ENCODE results near the gene SCAMP4. TPM values are rescaled to one million over a fixed set of nuclear protein-coding genes. Genes with fewer than 3 reads are reported as not detected.

Gene SCAMP4
- total and polyA plus RNA-seq, 7 experiments from 2014 or later: 11.8 to 35.5 (median 19.7) TPM

- Mint-ChIP-seq H3K27ac (peak overlapping the region; percentile 15 to 84 (median 67)), H3K36me3 (peaks cover 0 to 9% (median 0%) of the 10 kb centered on the region in 5 donors), H3K9me3 (no peaks in the 10 kb centered on the region), H3K4me1 (peaks cover 21 to 60% (median 37%) of the 10 kb centered on the region in 7 donors), H3K27me3 (no peaks in the 10 kb centered on the region), H3K4me3 (peak overlapping the region in 6 of 10 donors; percentile 12 to 55 (median 35))
- intact Hi-C loops (cut with micrococcal nuclease): no loop called here
- Histone ChIP-seq H3K4me3 (ENCODE audit: low read length) (no peak overlapping the region), H3K36me3 (ENCODE audit: control insufficient read depth in 2 of 3, insufficient read depth in 3 of 3, low read length in 3 of 3) (peaks cover 0 to 27% (median 0%) of the 10 kb centered on the region in 3 experiments), H3K27ac (ENCODE audit: low read depth, low read length) (no peak overlapping the region), H3K9me3 (ENCODE audit: control insufficient read depth in 2 of 3, low read length in 3 of 3) (no peaks in the 10 kb centered on the region), H3K27me3 (ENCODE audit: control insufficient read depth in 2 of 2, insufficient read depth in 2 of 2, low read length in 2 of 2) (no peaks in the 10 kb centered on the region), H3K4me1 (ENCODE audit: control insufficient read depth in 2 of 2, insufficient read depth in 2 of 2, low read length in 2 of 2) (peaks cover 14 to 19% of the 10 kb centered on the region in 2 donors)
- DNase-seq (peak in 5 of 9 donors; percentile 23 to 40 (median 29)), ATAC-seq (no peak)
- POLR2A ChIA-PET: interaction anchor here (0.6 to 0.7 kb wide), 4 partner anchors 73 to 1622 kb away, joined by 3 to 4 read pairs (median 3); no protein-coding TSS in a partner anchor
- CTCF ChIA-PET: interaction anchor here (0.6 to 0.9 kb wide), 3 partner anchors 21 to 585 kb away, joined by 3 read pairs; no protein-coding TSS in a partner anchor
Observed at GRCh38 chr19:1945899-1946298, 40.7 kb downstream of the SCAMP4 start.

GRCh38 chr19:1947651-1948209 lies 42.5 kb downstream of the SCAMP4 start:
- Histone ChIP-seq H3K27ac (ENCODE audit: low read depth, low read length) (no peak overlapping the region), H3K4me1 (ENCODE audit: control insufficient read depth in 2 of 2, insufficient read depth in 2 of 2, low read length in 2 of 2) (peaks cover 14 to 19% of the 10 kb centered on the region in 2 donors), H3K9me3 (ENCODE audit: control insufficient read depth in 2 of 3, low read length in 3 of 3) (no peaks in the 10 kb centered on the region), H3K4me3 (ENCODE audit: low read length) (no peak overlapping the region), H3K27me3 (ENCODE audit: control insufficient read depth in 2 of 2, insufficient read depth in 2 of 2, low read length in 2 of 2) (no peaks in the 10 kb centered on the region), H3K36me3 (ENCODE audit: control insufficient read depth in 2 of 3, insufficient read depth in 3 of 3, low read length in 3 of 3) (peaks cover 0 to 26% (median 0%) of the 10 kb centered on the region in 3 experiments)
- DNase-seq (no peak), ATAC-seq (peak; percentile 10)
- H3K4me1 Mint-ChIP-seq: peaks cover 19 to 69% (median 41%) of the 10 kb centered on the region in 7 donors
- H3K4me3 Mint-ChIP-seq: no peak overlapping the region
- no peak overlapping the region for H3K27ac Mint-ChIP-seq
- peaks cover 0 to 9% (median 0%) of the 10 kb centered on the region in 5 donors for H3K36me3 Mint-ChIP-seq
- POLR2A ChIA-PET: no interaction called here
- CTCF ChIA-PET: no interaction called here
- no peaks in the 10 kb centered on the region for H3K27me3 Mint-ChIP-seq
- no peaks in the 10 kb centered on the region for H3K9me3 Mint-ChIP-seq
- intact Hi-C loops (cut with micrococcal nuclease): no loop called here

- Histone ChIP-seq H3K36me3 (ENCODE audit: control insufficient read depth in 2 of 3, insufficient read depth in 3 of 3, low read length in 3 of 3) (peaks cover 0 to 37% (median 0%) of the 10 kb centered on the region in 3 experiments), H3K9me3 (ENCODE audit: control insufficient read depth in 2 of 3, low read length in 3 of 3) (no peaks in the 10 kb centered on the region), H3K27ac (ENCODE audit: low read depth, low read length) (no peak overlapping the region), H3K27me3 (ENCODE audit: control insufficient read depth in 2 of 2, insufficient read depth in 2 of 2, low read length in 2 of 2) (no peaks in the 10 kb centered on the region), H3K4me1 (ENCODE audit: control insufficient read depth in 2 of 2, insufficient read depth in 2 of 2, low read length in 2 of 2) (peaks cover 0 to 7% of the 10 kb centered on the region in 2 donors), H3K4me3 (ENCODE audit: low read length) (no peak overlapping the region)
- Mint-ChIP-seq H3K27ac (peak overlapping the region in 3 of 9 donors; percentile 28 to 48 (median 39)), H3K4me3 (peak overlapping the region in 1 of 10 donors; percentile 25), H3K4me1 (peaks cover 6 to 59% (median 26%) of the 10 kb centered on the region in 7 donors), H3K27me3 (no peaks in the 10 kb centered on the region), H3K36me3 (peaks cover 0 to 4% (median 0%) of the 10 kb centered on the region in 5 donors), H3K9me3 (no peaks in the 10 kb centered on the region)
- no peak for DNase-seq
- ChIA-PET CTCF (no interaction called here), POLR2A (no interaction called here)
- intact Hi-C loops (cut with micrococcal nuclease): no loop called here
- ATAC-seq: no peak
Observed at GRCh38 chr19:1949304-1950101, 44.3 kb downstream of the SCAMP4 start.

- intact Hi-C loops (cut with micrococcal nuclease): no loop called here
- ATAC-seq (no peak), DNase-seq (no peak)
- Mint-ChIP-seq H3K4me3 (no peak overlapping the region), H3K9me3 (no peaks in the 10 kb centered on the region), H3K27ac (peak overlapping the region in 3 of 9 donors; percentile 13 to 43 (median 28)), H3K36me3 (peaks cover 0 to 4% (median 0%) of the 10 kb centered on the region in 5 donors), H3K4me1 (peaks cover 6 to 56% (median 25%) of the 10 kb centered on the region in 7 donors), H3K27me3 (no peaks in the 10 kb centered on the region)
- no peak overlapping the region for H3K4me3 ChIP-seq (ENCODE audit: low read length)
- no peaks in the 10 kb centered on the region for H3K9me3 ChIP-seq (ENCODE audit: control insufficient read depth in 2 of 3, low read length in 3 of 3)
- POLR2A ChIA-PET: no interaction called here
- H3K27me3 ChIP-seq (ENCODE audit: control insufficient read depth in 2 of 2, insufficient read depth in 2 of 2, low read length in 2 of 2): no peaks in the 10 kb centered on the region
- peaks cover 0 to 42% (median 0%) of the 10 kb centered on the region in 3 experiments for H3K36me3 ChIP-seq (ENCODE audit: control insufficient read depth in 2 of 3, insufficient read depth in 3 of 3, low read length in 3 of 3)
- peaks cover 0 to 7% of the 10 kb centered on the region in 2 donors for H3K4me1 ChIP-seq (ENCODE audit: control insufficient read depth in 2 of 2, insufficient read depth in 2 of 2, low read length in 2 of 2)
- CTCF ChIA-PET: no interaction called here
- no peak overlapping the region for H3K27ac ChIP-seq (ENCODE audit: low read depth, low read length)
Observed at GRCh38 chr19:1950640-1951039, 45.4 kb downstream of the SCAMP4 start.

GRCh38 chr19:1952635-1953034 lies 47.4 kb downstream of the SCAMP4 start:
- Mint-ChIP-seq H3K27me3 (no peaks in the 10 kb centered on the region), H3K36me3 (peaks cover 0 to 4% (median 0%) of the 10 kb centered on the region in 5 donors), H3K27ac (no peak overlapping the region), H3K4me1 (peaks cover 5 to 56% (median 25%) of the 10 kb centered on the region in 7 donors), H3K9me3 (peaks cover 0 to 4% (median 0%) of the 10 kb centered on the region in 11 donors), H3K4me3 (no peak overlapping the region)
- Histone ChIP-seq H3K9me3 (ENCODE audit: control insufficient read depth in 2 of 3, low read length in 3 of 3) (no peaks in the 10 kb centered on the region), H3K36me3 (ENCODE audit: control insufficient read depth in 2 of 3, insufficient read depth in 3 of 3, low read length in 3 of 3) (peaks cover 0 to 59% (median 0%) of the 10 kb centered on the region in 3 experiments), H3K27ac (ENCODE audit: low read depth, low read length) (no peak overlapping the region), H3K4me1 (ENCODE audit: control insufficient read depth in 2 of 2, insufficient read depth in 2 of 2, low read length in 2 of 2) (no peaks in the 10 kb centered on the region), H3K27me3 (ENCODE audit: control insufficient read depth in 2 of 2, insufficient read depth in 2 of 2, low read length in 2 of 2) (no peaks in the 10 kb centered on the region), H3K4me3 (ENCODE audit: low read length) (no peak overlapping the region)
- intact Hi-C loops (cut with micrococcal nuclease): no loop called here
- ChIA-PET POLR2A (interaction anchor here (1.1 kb wide), 1 partner anchor 36 kb away, joined by 4 read pairs; no protein-coding TSS in a partner anchor), CTCF (no interaction called here)
- no peak for DNase-seq
- ATAC-seq: no peak

- H3K4me3 ChIP-seq (ENCODE audit: low read length): no peak overlapping the region
- no peaks in the 10 kb centered on the region for H3K9me3 ChIP-seq (ENCODE audit: control insufficient read depth in 2 of 3, low read length in 3 of 3)
- Mint-ChIP-seq H3K9me3 (peaks cover 0 to 4% (median 0%) of the 10 kb centered on the region in 11 donors), H3K36me3 (peaks cover 0 to 4% (median 0%) of the 10 kb centered on the region in 5 donors), H3K4me1 (peaks cover 5 to 56% (median 25%) of the 10 kb centered on the region in 7 donors), H3K27ac (no peak overlapping the region), H3K27me3 (no peaks in the 10 kb centered on the region), H3K4me3 (no peak overlapping the region)
- DNase-seq: no peak
- no peaks in the 10 kb centered on the region for H3K4me1 ChIP-seq (ENCODE audit: control insufficient read depth in 2 of 2, insufficient read depth in 2 of 2, low read length in 2 of 2)
- POLR2A ChIA-PET: interaction anchor here (0.6 to 1.1 kb wide), 2 partner anchors 36 to 70 kb away, joined by 4 read pairs; no protein-coding TSS in a partner anchor
- intact Hi-C loops (cut with micrococcal nuclease): no loop called here
- CTCF ChIA-PET: no interaction called here
- no peaks in the 10 kb centered on the region for H3K27me3 ChIP-seq (ENCODE audit: control insufficient read depth in 2 of 2, insufficient read depth in 2 of 2, low read length in 2 of 2)
- no peak overlapping the region for H3K27ac ChIP-seq (ENCODE audit: low read depth, low read length)
- ATAC-seq: no peak
- H3K36me3 ChIP-seq (ENCODE audit: control insufficient read depth in 2 of 3, insufficient read depth in 3 of 3, low read length in 3 of 3): peaks cover 0 to 59% (median 0%) of the 10 kb centered on the region in 3 experiments
Observed at GRCh38 chr19:1953037-1953436, 47.8 kb downstream of the SCAMP4 start.
